SK-N-SH treated with all-trans-retinoic acid at 6 μM for 48 hours (cell line): ENCODE data around the gene GABBR2.

ENCODE experiments used
- ARNTL ChIP-seq: fragments of 450-650 bp; formaldehyde crosslinking; IDR thresholded peaks from 2 replicates; pipeline ENCODE4 v1.5.0; 2020; ENCODE audit warnings: low read depth, mild to moderate bottlenecking, moderate library complexity, borderline replicate concordance
- CSDC2 ChIP-seq: fragments of 250-450 bp; sonication (Bioruptor Pico); IDR thresholded peaks from 2 replicates; pipeline ENCODE4 v1.5.0; 2020; ENCODE audit warnings: mild to moderate bottlenecking, moderate library complexity
- ESRRG ChIP-seq: fragments of 250-450 bp; sonication (Bioruptor Pico); IDR thresholded peaks from 2 replicates; pipeline ENCODE4 v1.6.1; 2021; ENCODE audit warnings: mild to moderate bottlenecking
- GLIS3 ChIP-seq: fragments of 250-450 bp; sonication (Bioruptor Pico); IDR thresholded peaks from 2 replicates; pipeline ENCODE4 v1.5.0; 2020; ENCODE audit warnings: mild to moderate bottlenecking, moderate library complexity
- ISL1 ChIP-seq: fragments of 250-450 bp; sonication (Bioruptor Pico); IDR thresholded peaks from 2 replicates; pipeline ENCODE4 v2.1.2; 2022; ENCODE audit warnings: mild to moderate bottlenecking, moderate library complexity
- PPARA ChIP-seq: fragments of 250-450 bp; sonication (Bioruptor Pico); IDR thresholded peaks from 2 replicates; pipeline ENCODE4 v1.5.0; 2020; ENCODE audit warnings: mild to moderate bottlenecking, borderline replicate concordance
- RARB ChIP-seq: fragments of 250-450 bp; sonication (Bioruptor Pico); IDR thresholded peaks from 2 replicates; pipeline ENCODE4 v1.8.0; 2021; ENCODE audit warnings: mild to moderate bottlenecking, moderate library complexity
- ZC3H10 ChIP-seq: fragments of 250-450 bp; sonication (Bioruptor Pico); IDR thresholded peaks from 2 replicates; pipeline ENCODE4 v1.5.1; 2021; ENCODE audit warnings: mild to moderate bottlenecking, moderate library complexity
- ZFP30 ChIP-seq: fragments of 450-650 bp; formaldehyde crosslinking; IDR thresholded peaks from 2 replicates; pipeline ENCODE4 v1.5.0; 2022; ENCODE audit warnings: mild to moderate bottlenecking, moderate library complexity
- ZNF8 ChIP-seq: fragments of 450-650 bp; formaldehyde crosslinking; IDR thresholded peaks from 2 replicates; pipeline ENCODE4 v1.5.0; 2020; ENCODE audit warnings: mild to moderate bottlenecking, moderate library complexity
- TF ChIP-seq, protein P1 (sequence below): fragments of 250-450 bp; sonication (Bioruptor Pico); IDR thresholded peaks from 2 replicates; pipeline ENCODE4 v1.8.0; 2020; ENCODE audit warnings: mild to moderate bottlenecking, moderate library complexity, borderline replicate concordance
- TF ChIP-seq, protein P2 (sequence below): fragments of 250-450 bp; sonication (Bioruptor Pico); IDR thresholded peaks from 2 replicates; pipeline ENCODE4 v1.5.1; 2020; ENCODE audit warnings: low read depth, mild to moderate bottlenecking, moderate library complexity
- TF ChIP-seq, protein P3 (sequence below): fragments of 250-450 bp; sonication (Bioruptor Pico); IDR thresholded peaks from 2 replicates; pipeline ENCODE4 v1.8.0; 2021; ENCODE audit warnings: low read depth, mild to moderate bottlenecking, moderate library complexity, borderline replicate concordance

DNA sequence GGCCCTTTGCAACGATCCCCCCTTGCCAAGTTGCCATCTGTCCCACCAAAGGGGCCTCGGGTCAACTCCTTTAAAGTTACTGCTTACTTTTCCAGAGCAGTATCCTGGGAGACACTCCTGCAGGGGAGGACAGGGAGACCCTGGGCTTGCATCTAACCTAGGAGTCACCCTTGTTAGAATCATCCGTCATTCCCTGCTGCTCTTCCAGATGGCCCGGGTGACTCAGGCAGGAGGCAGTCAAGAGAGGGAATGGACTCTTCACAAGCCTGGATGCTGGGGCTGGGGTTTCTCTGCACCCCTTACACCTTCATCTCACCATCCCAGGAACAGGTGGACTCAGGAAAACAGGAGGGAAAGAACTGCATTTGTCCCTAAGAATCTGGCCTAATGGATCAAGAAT, 175.6 kb downstream of the GABBR2 start:
- TF ChIP-seq CSDC2 (no peak), ZFP30 (CRISPR knock-in tag) (no peak), RARB (no peak), ESRRG (CRISPR knock-in tag) (no peak), PPARA (CRISPR knock-in tag) (no peak), GLIS3 (CRISPR knock-in tag) (no peak), ZNF8 (CRISPR knock-in tag) (no peak), ZC3H10 (no peak), ARNTL (CRISPR knock-in tag) (no peak), ISL1 (CRISPR knock-in tag) (no peak)
- TF ChIP-seq, protein P1, sequence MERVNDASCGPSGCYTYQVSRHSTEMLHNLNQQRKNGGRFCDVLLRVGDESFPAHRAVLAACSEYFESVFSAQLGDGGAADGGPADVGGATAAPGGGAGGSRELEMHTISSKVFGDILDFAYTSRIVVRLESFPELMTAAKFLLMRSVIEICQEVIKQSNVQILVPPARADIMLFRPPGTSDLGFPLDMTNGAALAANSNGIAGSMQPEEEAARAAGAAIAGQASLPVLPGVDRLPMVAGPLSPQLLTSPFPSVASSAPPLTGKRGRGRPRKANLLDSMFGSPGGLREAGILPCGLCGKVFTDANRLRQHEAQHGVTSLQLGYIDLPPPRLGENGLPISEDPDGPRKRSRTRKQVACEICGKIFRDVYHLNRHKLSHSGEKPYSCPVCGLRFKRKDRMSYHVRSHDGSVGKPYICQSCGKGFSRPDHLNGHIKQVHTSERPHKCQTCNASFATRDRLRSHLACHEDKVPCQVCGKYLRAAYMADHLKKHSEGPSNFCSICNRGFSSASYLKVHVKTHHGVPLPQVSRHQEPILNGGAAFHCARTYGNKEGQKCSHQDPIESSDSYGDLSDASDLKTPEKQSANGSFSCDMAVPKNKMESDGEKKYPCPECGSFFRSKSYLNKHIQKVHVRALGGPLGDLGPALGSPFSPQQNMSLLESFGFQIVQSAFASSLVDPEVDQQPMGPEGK (CRISPR knock-in tag) = no peak
- TF ChIP-seq, protein P2, sequence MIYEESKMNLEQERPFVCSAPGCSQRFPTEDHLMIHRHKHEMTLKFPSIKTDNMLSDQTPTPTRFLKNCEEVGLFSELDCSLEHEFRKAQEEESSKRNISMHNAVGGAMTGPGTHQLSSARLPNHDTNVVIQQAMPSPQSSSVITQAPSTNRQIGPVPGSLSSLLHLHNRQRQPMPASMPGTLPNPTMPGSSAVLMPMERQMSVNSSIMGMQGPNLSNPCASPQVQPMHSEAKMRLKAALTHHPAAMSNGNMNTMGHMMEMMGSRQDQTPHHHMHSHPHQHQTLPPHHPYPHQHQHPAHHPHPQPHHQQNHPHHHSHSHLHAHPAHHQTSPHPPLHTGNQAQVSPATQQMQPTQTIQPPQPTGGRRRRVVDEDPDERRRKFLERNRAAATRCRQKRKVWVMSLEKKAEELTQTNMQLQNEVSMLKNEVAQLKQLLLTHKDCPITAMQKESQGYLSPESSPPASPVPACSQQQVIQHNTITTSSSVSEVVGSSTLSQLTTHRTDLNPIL (CRISPR knock-in tag) = no peak
- TF ChIP-seq, protein P3, sequence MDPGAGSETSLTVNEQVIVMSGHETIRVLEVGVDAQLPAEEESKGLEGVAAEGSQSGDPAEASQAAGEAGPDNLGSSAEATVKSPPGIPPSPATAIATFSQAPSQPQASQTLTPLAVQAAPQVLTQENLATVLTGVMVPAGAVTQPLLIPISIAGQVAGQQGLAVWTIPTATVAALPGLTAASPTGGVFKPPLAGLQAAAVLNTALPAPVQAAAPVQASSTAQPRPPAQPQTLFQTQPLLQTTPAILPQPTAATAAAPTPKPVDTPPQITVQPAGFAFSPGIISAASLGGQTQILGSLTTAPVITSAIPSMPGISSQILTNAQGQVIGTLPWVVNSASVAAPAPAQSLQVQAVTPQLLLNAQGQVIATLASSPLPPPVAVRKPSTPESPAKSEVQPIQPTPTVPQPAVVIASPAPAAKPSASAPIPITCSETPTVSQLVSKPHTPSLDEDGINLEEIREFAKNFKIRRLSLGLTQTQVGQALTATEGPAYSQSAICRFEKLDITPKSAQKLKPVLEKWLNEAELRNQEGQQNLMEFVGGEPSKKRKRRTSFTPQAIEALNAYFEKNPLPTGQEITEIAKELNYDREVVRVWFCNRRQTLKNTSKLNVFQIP = no peak
